ENCODE data around the gene GRXCR2. TPM values are rescaled to one million over a fixed set of nuclear protein-coding genes. Genes with fewer than 3 reads are reported as not detected.

GRXCR2 gene
- total and polyA plus RNA-seq, 2 of the 13 experiments (the other 11 are each of a cell fraction or from before 2014, with no cell fraction given) = not detected

DNA sequence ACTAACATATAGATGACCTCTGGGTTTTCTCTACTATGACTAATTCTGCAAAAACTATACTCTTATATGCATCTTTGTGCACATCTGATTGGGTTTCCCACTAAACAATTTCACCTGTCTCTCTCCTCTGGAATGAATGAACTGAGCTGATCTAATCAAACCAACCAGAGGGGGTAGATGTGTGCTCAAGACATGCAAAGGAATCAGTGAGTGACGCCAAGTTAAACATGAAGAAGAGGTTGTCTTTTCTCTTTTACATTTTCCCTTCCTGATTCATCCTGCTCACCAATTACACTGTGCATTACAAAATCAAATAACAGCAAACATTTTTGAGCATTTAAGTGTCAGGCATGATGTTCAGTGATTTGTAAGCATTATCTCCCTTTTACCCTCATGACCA lies 29.6 kb upstream of the GRXCR2 start:
- Histone ChIP-seq H3K4me1 (ENCODE audit: insufficient read depth, low read length) (no peaks in the 10 kb centered on the region), H2AFZ (ENCODE audit: low read length) (no peak overlapping the region), H4K20me1 (ENCODE audit: insufficient read depth, low read length) (no peaks in the 10 kb centered on the region), H3K4me2 (ENCODE audit: low read depth, low read length) (no peak overlapping the region), H3K79me2 (ENCODE audit: insufficient read depth, low read length) (no peaks in the 10 kb centered on the region), H3K9ac (ENCODE audit: insufficient read depth, low read depth, low read length) (no peak overlapping the region), H3K36me3 (replicated peaks in 1 of 2; ENCODE audit: control insufficient read depth in 1 of 2, insufficient read depth in 2 of 2, low read length in 2 of 2) (no peaks in the 10 kb centered on the region), H3K9me3 (ENCODE audit: low read length) (no peaks in the 10 kb centered on the region), H3K27ac (ENCODE audit: extremely low read length, insufficient read depth, low read length) (no peak overlapping the region), H3K4me3 (replicated peaks in 1 of 3; ENCODE audit: insufficient read depth in 1 of 3, low read depth in 2 of 3, low read length in 3 of 3) (no peak overlapping the region), H3K27me3 (ENCODE audit: control insufficient read depth in 1 of 2, insufficient read depth in 2 of 2, low read length in 2 of 2) (peaks cover 0 to 3% of the 10 kb centered on the region in 2 experiments; a peak in 3 of 5 replicates)
- no TSS peak for BruUV-seq (replicated peaks)
- ATAC-seq (no peak), FAIRE-seq (no peak), DNase-seq (ENCODE audit: low spot score) (no peak)
- POLR2A ChIA-PET = no interaction called here
- intact Hi-C loops (cut with micrococcal nuclease; ENCODE audit: unreplicated experiment) = no loop called here
- WGBS (ENCODE audit: low lambda C conversion rate) = 78% methylated on average over 1 of the region's 1 CpG
- no peak for TF ChIP-seq SIN3B (IDR thresholded peaks at IDR 0.05; ENCODE audit: low read length)
- TF ChIP-seq MLLT10 (CRISPR knock-in tag; IDR thresholded peaks at IDR 0.05) = no peak
- TF ChIP-seq KLF9 (CRISPR knock-in tag; IDR thresholded peaks at IDR 0.05; ENCODE audit: low read depth) = no peak
- TF ChIP-seq MAZ (IDR thresholded peaks at IDR 0.05; ENCODE audit: borderline replicate concordance, low read depth, low read length) = no peak
- TF ChIP-seq MAZ (CRISPR knock-in tag; IDR thresholded peaks at IDR 0.05; ENCODE audit: low read depth) = no peak
- no peak for TF ChIP-seq ZNF761 (CRISPR knock-in tag; conservative IDR thresholded peaks at IDR 0.05)
- TF ChIP-seq, protein P1, sequence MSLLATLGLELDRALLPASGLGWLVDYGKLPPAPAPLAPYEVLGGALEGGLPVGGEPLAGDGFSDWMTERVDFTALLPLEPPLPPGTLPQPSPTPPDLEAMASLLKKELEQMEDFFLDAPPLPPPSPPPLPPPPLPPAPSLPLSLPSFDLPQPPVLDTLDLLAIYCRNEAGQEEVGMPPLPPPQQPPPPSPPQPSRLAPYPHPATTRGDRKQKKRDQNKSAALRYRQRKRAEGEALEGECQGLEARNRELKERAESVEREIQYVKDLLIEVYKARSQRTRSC (CRISPR knock-in tag; IDR thresholded peaks at IDR 0.05; ENCODE audit: low read depth) = no peak
- CTCF ChIA-PET (ENCODE audit: low intra/inter-chr PET ratio, low total read pairs) = interaction anchor here (1.2 kb wide), 1 partner anchor 147 kb away, joined by 3 read pairs; no protein-coding TSS in a partner anchor
- in situ Hi-C loops (cut with HindIII; ENCODE audit: extremely low pct_ligation_motif_present, low pct_unique_long_range_greater_than_20kb) = no loop called here

DNA sequence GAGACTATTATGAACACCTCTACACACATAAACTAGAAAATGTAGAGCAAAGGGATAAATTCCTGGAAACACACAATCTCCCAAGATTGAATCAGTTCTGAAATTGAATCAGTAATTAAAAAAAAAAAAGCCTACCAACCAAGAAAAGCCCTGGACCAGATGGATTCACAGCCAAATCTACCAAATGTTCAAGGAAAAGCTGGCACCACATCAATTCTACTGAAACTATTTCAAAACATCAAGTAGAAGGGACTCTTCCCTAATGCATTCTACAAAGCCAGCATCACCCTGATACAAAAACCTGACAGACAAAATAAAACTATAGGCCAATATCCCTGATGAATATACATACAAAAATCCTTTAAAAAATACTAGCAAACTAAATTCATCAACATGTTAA lies 25.4 kb upstream of the GRXCR2 start:
- in situ Hi-C loops (cut with HindIII; ENCODE audit: extremely low pct_ligation_motif_present, low pct_unique_long_range_greater_than_20kb) = no loop called here
- Histone ChIP-seq H3K9me3 (ENCODE audit: low read length) (no peaks in the 10 kb centered on the region), H3K79me2 (ENCODE audit: insufficient read depth, low read length) (no peaks in the 10 kb centered on the region), H4K20me1 (ENCODE audit: insufficient read depth, low read length) (no peaks in the 10 kb centered on the region), H3K27ac (ENCODE audit: extremely low read length, insufficient read depth, low read length) (no peak overlapping the region), H3K4me3 (replicated peaks in 1 of 3; ENCODE audit: insufficient read depth in 1 of 3, low read depth in 2 of 3, low read length in 3 of 3) (no peak overlapping the region), H3K9ac (ENCODE audit: insufficient read depth, low read depth, low read length) (no peak overlapping the region), H3K4me2 (ENCODE audit: low read depth, low read length) (no peak overlapping the region), H3K36me3 (replicated peaks in 1 of 2; ENCODE audit: control insufficient read depth in 1 of 2, insufficient read depth in 2 of 2, low read length in 2 of 2) (no peaks in the 10 kb centered on the region), H3K4me1 (ENCODE audit: insufficient read depth, low read length) (no peaks in the 10 kb centered on the region), H3K27me3 (ENCODE audit: control insufficient read depth in 1 of 2, insufficient read depth in 2 of 2, low read length in 2 of 2) (no peaks in the 10 kb centered on the region), H2AFZ (ENCODE audit: low read length) (no peak overlapping the region)
- ChIA-PET CTCF (ENCODE audit: low intra/inter-chr PET ratio, low total read pairs) (no interaction called here), POLR2A (no interaction called here)
- intact Hi-C loops (cut with micrococcal nuclease; ENCODE audit: unreplicated experiment) = no loop called here
- DNase-seq (ENCODE audit: low spot score) (no peak), ATAC-seq (no peak), FAIRE-seq (no peak)
- BruUV-seq (replicated peaks) = no TSS peak
- TF ChIP-seq, protein P2, sequence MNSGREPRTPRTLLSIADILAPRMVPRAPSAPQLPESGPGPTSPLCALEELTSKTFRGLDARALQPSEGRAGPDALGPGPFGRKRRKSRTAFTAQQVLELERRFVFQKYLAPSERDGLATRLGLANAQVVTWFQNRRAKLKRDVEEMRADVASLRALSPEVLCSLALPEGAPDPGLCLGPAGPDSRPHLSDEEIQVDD (CRISPR knock-in tag; IDR thresholded peaks at IDR 0.05; ENCODE audit: borderline replicate concordance) = no peak
- TF ChIP-seq NRL (CRISPR knock-in tag; IDR thresholded peaks at IDR 0.05; ENCODE audit: borderline replicate concordance) (no peak), ZNF644 (CRISPR knock-in tag; IDR thresholded peaks at IDR 0.05; ENCODE audit: low read depth) (no peak), KAT2B (IDR thresholded peaks at IDR 0.05; ENCODE audit: borderline replicate concordance, low read depth, low read length) (no peak), CBX1 (IDR thresholded peaks at IDR 0.05; ENCODE audit: low read depth) (no peak), CC2D1A (CRISPR knock-in tag; IDR thresholded peaks at IDR 0.05) (no peak)
- TF ChIP-seq, protein P3, sequence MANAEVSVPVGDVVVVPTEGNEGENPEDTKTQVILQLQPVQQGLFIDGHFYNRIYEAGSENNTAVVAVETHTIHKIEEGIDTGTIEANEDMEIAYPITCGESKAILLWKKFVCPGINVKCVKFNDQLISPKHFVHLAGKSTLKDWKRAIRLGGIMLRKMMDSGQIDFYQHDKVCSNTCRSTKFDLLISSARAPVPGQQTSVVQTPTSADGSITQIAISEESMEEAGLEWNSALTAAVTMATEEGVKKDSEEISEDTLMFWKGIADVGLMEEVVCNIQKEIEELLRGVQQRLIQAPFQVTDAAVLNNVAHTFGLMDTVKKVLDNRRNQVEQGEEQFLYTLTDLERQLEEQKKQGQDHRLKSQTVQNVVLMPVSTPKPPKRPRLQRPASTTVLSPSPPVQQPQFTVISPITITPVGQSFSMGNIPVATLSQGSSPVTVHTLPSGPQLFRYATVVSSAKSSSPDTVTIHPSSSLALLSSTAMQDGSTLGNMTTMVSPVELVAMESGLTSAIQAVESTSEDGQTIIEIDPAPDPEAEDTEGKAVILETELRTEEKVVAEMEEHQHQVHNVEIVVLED (CRISPR knock-in tag; IDR thresholded peaks at IDR 0.05; ENCODE audit: borderline replicate concordance) = no peak
- TF ChIP-seq, protein P4, sequence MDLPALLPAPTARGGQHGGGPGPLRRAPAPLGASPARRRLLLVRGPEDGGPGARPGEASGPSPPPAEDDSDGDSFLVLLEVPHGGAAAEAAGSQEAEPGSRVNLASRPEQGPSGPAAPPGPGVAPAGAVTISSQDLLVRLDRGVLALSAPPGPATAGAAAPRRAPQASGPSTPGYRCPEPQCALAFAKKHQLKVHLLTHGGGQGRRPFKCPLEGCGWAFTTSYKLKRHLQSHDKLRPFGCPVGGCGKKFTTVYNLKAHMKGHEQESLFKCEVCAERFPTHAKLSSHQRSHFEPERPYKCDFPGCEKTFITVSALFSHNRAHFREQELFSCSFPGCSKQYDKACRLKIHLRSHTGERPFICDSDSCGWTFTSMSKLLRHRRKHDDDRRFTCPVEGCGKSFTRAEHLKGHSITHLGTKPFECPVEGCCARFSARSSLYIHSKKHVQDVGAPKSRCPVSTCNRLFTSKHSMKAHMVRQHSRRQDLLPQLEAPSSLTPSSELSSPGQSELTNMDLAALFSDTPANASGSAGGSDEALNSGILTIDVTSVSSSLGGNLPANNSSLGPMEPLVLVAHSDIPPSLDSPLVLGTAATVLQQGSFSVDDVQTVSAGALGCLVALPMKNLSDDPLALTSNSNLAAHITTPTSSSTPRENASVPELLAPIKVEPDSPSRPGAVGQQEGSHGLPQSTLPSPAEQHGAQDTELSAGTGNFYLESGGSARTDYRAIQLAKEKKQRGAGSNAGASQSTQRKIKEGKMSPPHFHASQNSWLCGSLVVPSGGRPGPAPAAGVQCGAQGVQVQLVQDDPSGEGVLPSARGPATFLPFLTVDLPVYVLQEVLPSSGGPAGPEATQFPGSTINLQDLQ (CRISPR knock-in tag; IDR thresholded peaks at IDR 0.05) = no peak
